AG20443 (cell line): ENCODE results near the gene IQGAP3.

Experiments used
- DNase-seq: peaks from one replicate; pipeline ENCODE4 v3.0.0; 2012; ENCODE audit warnings: low spot score, mixed read lengths

IQGAP3 gene

DNA sequence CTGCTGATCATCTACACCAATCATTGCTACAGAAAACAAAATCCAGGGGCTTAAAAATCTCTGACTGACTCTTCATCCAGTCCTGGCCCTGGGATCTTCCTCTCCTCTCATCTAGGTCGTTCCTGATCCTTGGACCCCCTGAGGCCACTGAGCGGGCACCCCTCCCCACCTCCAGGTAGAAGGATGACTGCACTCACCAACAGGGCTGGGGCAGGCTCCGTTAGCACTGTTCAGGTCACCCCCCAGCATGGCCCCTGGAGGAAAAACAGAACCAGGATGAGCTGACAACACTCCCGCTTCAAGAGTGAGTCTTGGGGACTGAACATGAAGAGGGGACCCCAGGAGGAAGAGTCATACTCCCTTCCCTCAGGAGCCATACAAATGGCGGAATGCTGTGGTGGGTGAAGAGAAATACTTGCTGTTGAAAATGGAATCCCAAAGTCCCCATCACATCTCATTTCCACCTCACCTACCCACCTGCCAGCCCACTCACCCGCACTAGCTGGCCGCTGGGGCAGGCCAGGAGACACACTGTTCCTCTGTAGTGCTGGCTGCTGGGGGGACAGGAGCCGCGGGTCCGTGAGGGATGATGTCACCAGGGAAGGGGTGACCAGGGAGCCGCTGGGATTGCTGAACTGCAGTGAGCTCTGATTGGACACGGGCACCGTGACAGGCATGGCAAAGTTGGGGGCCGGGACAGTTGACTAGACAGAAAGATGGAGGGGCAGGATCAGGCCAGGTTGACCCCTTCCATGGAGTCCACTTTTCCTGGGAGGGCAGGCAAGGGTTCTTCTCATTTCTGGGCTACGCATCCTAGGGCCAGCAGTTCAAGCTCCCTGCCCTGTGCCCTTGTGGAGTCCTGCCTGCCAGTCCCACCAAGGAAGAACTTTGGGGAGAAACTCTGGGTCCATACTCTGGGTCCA, 93.0 kb downstream of the IQGAP3 start:
- DNase-seq, result no peak

DNA sequence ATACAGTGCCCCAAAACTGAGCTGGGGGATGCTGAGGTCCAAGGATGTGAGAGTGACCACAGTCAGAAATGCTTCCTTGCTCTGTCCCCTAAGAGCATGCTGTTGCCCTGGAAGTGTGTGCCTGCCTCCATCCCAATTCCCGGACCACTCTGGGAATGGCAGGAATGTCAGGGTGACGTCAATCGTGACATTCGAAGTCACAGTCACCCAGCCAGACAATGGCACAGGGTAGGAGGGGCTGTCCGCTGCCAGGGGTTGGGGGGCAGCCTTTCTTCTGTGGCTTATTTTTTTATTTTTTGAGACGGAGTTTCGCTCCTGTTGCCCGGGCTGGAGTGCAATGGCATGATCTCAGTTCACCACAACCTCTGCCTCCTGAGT, 94.1 kb downstream of the IQGAP3 start:
- no peak for DNase-seq

DNA sequence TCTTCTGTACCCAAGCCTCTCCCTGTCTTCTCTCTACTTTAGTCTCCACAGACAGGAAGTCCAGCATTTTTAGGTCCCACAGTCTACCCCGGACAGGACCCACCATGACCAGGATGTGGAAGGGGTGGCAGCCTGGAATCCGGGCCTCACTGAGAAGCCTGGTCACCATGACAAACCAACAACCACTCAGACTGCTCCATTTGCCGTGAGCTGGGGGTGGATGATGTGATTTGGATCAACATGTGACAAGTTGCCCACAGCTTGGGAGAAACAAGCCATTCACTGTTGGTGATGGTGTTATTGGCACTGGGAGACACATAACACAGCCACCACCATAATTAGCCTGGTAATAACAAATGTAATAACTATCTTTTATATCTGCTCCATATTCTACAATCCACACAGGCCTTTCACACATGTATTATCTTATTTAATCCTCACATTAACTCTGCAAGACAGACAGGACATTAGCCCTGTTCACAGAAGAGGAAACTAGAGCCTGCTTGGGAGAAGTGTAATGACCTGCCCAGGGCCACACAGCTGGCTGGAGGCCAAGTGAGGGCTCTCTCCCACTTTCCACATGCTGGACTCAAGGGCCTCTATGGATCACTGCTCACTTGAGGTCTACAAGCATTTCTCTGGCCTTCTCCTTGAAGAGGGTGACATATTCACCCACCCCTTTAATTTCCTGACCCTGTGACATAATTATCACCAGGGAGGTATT, 94.7 kb downstream of the IQGAP3 start:
- peak; percentile 34 for DNase-seq

DNA sequence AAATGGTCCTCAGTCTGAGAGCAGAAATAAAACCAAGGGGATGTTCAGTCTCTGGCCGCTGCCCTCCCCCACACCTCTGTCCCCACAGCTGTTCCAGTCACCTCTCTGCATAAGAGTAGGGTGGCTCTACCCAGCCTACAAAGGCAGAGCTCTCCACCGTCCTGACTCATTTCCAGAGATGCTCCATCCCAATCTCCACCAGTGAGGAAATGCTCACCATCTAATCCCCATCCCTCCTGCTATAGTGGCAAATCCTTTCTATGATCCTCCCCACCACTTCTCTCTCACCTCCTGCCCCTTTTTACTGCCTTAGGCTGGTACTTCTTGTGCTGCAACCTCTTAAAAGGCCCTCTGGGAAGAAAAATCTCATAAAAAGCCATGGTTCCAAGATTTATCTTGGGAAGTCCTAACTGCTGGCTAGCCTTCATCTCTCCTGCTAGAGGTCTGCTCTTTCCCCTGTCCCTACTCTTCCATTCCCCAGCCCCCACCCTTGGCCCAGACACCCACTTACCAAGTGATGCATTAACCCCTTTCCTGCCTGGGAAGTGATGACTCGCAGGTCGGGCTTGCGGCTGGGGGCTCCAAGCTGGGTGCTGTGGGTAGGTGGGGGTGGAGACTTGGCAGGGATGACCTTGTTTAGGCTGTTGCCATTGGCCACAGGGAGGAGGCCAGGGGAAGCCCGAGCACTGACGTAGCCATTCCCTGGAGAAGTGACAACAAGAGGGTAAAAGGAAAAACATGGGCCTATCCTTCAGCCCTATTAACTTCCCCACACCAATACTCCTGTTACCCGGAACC, 95.7 kb downstream of the IQGAP3 start:
- DNase-seq, result peak; percentile 57

DNA sequence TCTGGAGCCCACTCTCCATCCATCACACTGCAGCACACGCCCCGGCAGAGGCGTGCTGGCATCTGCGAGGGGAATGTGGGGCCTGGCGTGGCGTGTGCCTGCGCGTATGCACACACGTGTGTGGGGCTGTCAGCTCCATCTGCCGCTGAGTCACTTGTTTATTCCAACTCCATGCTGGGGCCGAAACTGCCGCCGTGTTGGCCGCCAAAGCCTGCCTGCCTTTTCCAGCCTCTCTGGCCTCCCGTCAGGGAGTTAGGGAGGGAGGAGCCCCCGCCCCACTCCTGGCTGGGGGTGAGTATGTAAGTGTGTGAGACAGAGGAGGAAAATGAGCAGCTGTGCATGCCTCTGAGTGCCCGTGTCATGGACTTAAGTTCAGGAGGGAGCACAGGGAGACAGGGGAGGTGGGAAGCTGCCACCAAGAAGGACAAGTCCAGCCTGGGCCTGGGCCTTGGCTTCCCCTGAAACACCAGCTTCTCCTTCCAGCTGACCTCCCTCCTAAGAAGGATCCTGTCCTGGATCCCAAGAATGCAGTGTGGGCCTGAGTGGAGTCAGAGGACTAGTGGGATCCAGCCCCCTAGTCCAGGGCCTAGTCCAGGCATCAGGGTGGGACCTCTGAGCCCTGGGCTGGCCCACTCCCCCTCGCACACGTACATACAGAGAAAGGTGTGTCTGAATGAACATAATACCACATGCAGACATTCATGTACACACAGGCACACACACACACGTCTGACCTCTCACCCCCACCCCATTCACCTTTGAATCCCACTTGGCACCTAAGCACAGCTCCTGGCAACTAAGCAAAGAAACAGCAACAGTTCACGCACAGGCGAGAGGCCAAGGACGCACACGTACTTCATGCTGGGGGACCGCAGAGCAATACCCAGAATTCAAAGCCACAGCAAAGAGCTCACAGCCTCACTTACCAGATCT, 96.5 kb downstream of the IQGAP3 start:
- peak; percentile 89 for DNase-seq
